Activated T-cell treated with anti-CD3 and anti-CD28 coated beads for 1 hour (primary cell): ENCODE measurements around the gene EIF3M.

Source experiments
- DNase-seq: peaks from one replicate; pipeline ENCODE4 v3.0.0-alpha.2; 2020; ENCODE audit warnings: low read depth

EIF3M gene

GRCh38 chr11:32583459-32584271 lies at the start of gene EIF3M:
Gene EIF3M, plus strand, starts transcription at chr11:32583831. Its CDS starts 57 bp downstream, at chr11:32583888.
- peak; percentile 90 for DNase-seq

- DNase-seq, result no peak
These were observed 44.8 kb upstream of the EIF3M start for GRCh38 chr11:32538804-32539203.

GRCh38 chr11:32549611-32550187 lies 33.9 kb upstream of the EIF3M start:
- DNase-seq, result no peak

GRCh38 chr11:32550207-32550606 lies 33.4 kb upstream of the EIF3M start:
- no peak for DNase-seq

GRCh38 chr11:32555091-32555490 lies 28.5 kb upstream of the EIF3M start:
- no peak for DNase-seq

GRCh38 chr11:32555895-32556294 lies 27.7 kb upstream of the EIF3M start:
- no peak for DNase-seq

GRCh38 chr11:32561835-32562234 lies 21.8 kb upstream of the EIF3M start:
- DNase-seq, result no peak

- DNase-seq, result no peak
These were observed 20.6 kb upstream of the EIF3M start for GRCh38 chr11:32562839-32563599.

- no peak for DNase-seq
These were observed 20.1 kb upstream of the EIF3M start for GRCh38 chr11:32563600-32563959.

GRCh38 chr11:32566517-32566916 lies 17.1 kb upstream of the EIF3M start:
- DNase-seq, result no peak

GRCh38 chr11:32567154-32567553 lies 16.5 kb upstream of the EIF3M start:
- DNase-seq, result no peak

- DNase-seq, result no peak
These were observed 14.2 kb upstream of the EIF3M start for GRCh38 chr11:32569313-32569881.

- no peak for DNase-seq
These were observed 12.6 kb upstream of the EIF3M start for GRCh38 chr11:32571039-32571438.

GRCh38 chr11:32573228-32573627 lies 10.4 kb upstream of the EIF3M start:
- no peak for DNase-seq

- no peak for DNase-seq
These were observed 9.2 kb upstream of the EIF3M start for GRCh38 chr11:32574421-32574820.

- no peak for DNase-seq
These were observed 8.6 kb upstream of the EIF3M start for GRCh38 chr11:32575070-32575469.

GRCh38 chr11:32576456-32576855 lies 7.2 kb upstream of the EIF3M start:
- no peak for DNase-seq

GRCh38 chr11:32580967-32581366 lies 2.7 kb upstream of the EIF3M start:
- no peak for DNase-seq

GRCh38 chr11:32581556-32581955 lies 2.1 kb upstream of the EIF3M start:
- no peak for DNase-seq

GRCh38 chr11:32584921-32585320 lies 1.3 kb downstream of the EIF3M start:
- no peak for DNase-seq

- DNase-seq, result no peak
These were observed 3.1 kb downstream of the EIF3M start for GRCh38 chr11:32586576-32587190.

GRCh38 chr11:32594272-32594671 lies 10.6 kb downstream of the EIF3M start:
- no peak for DNase-seq
